Peyer's patch (tissue), 4 donors: ENCODE measurements around the gene ANKRD11.

ENCODE experiments used
- CTCF ChIP-seq, 6 experiments: fragments of 450-650 bp in 4 of 6; fragments of 200-600 bp in 2 of 6; sonication (generic) in 1 of 6; IDR thresholded peaks; one replicate each; pipeline ENCODE4 v1.5.1; 2017 to 2019; ENCODE audit warnings: antibody characterized with exemption in 6 of 6, mild to moderate bottlenecking in 3 of 6, moderate library complexity in 1 of 6
- POLR2A ChIP-seq, 2 donors: fragments of 450-650 bp; IDR thresholded peaks; one replicate each; pipeline ENCODE4 v1.5.1; 2017; ENCODE audit warnings: antibody characterized with exemption in 2 of 2, mild to moderate bottlenecking in 2 of 2, moderate library complexity in 2 of 2

GRCh38 chr16:89287777-89288576 lies 202.4 kb downstream of the ANKRD11 start:
- TF ChIP-seq CTCF (IDR thresholded peaks at IDR 0.05) (no peak), POLR2A (IDR thresholded peaks at IDR 0.05) (no peak)
